HAP-1 (cell line): ENCODE data around the gene ERVK3-1.
A peak's percentile ranks its signal among the peaks of the same experiment; 100 is the strongest.

Experiments used
- DNase-seq, 2 experiments: peaks; one replicate each; pipeline ENCODE4 v3.0.0-alpha.2; 2016 to 2020; ENCODE audit warnings: low spot score in 2 of 2
- H3K27me3 ChIP-seq: fragments of 250-450 bp; sonication (Bioruptor Pico); 2 replicates; pipeline ENCODE4 v1.5.1; 2020; ENCODE audit warnings: low read depth, mild to moderate bottlenecking, moderate library complexity
- H3K36me3 ChIP-seq: fragments of 250-450 bp; sonication (Bioruptor Pico); replicated peaks from 2 replicates; pipeline ENCODE4 v1.5.1; 2020; ENCODE audit warnings: mild to moderate bottlenecking
- H3K4me1 ChIP-seq: fragments of 250-450 bp; sonication (Bioruptor Pico); 2 replicates; pipeline ENCODE4 v1.5.1; 2020; ENCODE audit warnings: mild to moderate bottlenecking
- H3K4me3 ChIP-seq: fragments of 250-450 bp; sonication (Bioruptor Pico); 2 replicates; pipeline ENCODE4 v1.5.1; 2020; ENCODE audit warnings: mild to moderate bottlenecking, moderate library complexity
- H3K9me3 ChIP-seq: fragments of 250-450 bp; sonication (Bioruptor Pico); 2 replicates; pipeline ENCODE4 v1.5.1; 2020; ENCODE audit warnings: mild to moderate bottlenecking, moderate library complexity
- in situ Hi-C: fragments of 300-500 bp; cut with MboI; formaldehyde crosslinking; loops from 3 replicates; pipeline ENCODE4 v1.14.3; 2020; ENCODE audit warnings: low sequenced_read_pairs, inconsistent platforms, mixed read lengths

Gene ERVK3-1

GRCh38 chr19:58353717-58354477 is 48.7 kb downstream of the ERVK3-1 start:
- Histone ChIP-seq H3K36me3 (no peaks in the 10 kb centered on the region), H3K9me3 (no peaks in the 10 kb centered on the region), H3K4me1 (no peaks in the 10 kb centered on the region), H3K4me3 (no peak overlapping the region), H3K27me3 (no peaks in the 10 kb centered on the region)
- in situ Hi-C loops, result no loop called here
- DNase-seq, result no peak

DNA sequence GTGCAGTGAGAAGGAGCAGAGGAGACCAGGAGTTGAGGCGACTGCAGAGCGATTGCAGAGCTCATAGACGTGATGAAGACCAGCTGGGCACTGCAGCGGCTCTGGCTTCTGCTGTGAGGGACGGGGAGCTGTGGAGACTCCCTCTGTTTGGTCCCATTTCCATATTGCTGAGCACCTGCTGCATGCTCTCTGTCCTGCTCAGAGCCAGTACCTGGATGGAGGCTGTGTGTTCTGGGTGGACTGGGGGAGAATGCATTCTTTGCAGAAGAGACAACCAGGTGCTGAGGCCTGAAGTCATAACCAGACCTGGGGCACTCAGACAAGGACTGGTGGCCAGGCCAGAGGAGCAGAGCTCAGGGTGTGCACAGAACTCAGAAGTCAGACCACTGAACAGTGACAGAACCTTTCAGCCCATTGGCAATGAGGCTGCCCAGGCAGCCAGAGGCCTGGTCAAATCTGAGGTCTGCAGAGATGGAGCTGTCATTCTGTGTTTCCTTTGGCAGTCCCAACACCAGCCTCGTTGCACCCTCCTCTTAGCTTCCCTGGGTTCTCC is 49.4 kb downstream of the ERVK3-1 start:
- no peaks in the 10 kb centered on the region for H3K27me3 ChIP-seq
- no peak overlapping the region for H3K4me3 ChIP-seq
- in situ Hi-C loops, result no loop called here
- no peak for DNase-seq
- H3K9me3 ChIP-seq, result no peaks in the 10 kb centered on the region
- no peaks in the 10 kb centered on the region for H3K36me3 ChIP-seq
- H3K4me1 ChIP-seq, result no peaks in the 10 kb centered on the region

- H3K36me3 ChIP-seq, result no peaks in the 10 kb centered on the region
- in situ Hi-C loops, result no loop called here
Measured at GRCh38 chr19:58355215-58355796, 50.1 kb downstream of the ERVK3-1 start.

GRCh38 chr19:58355908-58356765 is 51.0 kb downstream of the ERVK3-1 start:
- no peaks in the 10 kb centered on the region; the same call in 1 of the 2 replicates for H3K4me1 ChIP-seq
- no peak overlapping the region for H3K4me3 ChIP-seq
- DNase-seq, result no peak
- no peaks in the 10 kb centered on the region for H3K9me3 ChIP-seq
- no peaks in the 10 kb centered on the region for H3K36me3 ChIP-seq
- in situ Hi-C loops, result no loop called here
- no peaks in the 10 kb centered on the region for H3K27me3 ChIP-seq

More at GRCh38 chr19:58355215-58355796, 50.1 kb downstream of the ERVK3-1 start:
- Histone ChIP-seq H3K4me3 (no peak overlapping the region), H3K4me1 (no peaks in the 10 kb centered on the region), H3K27me3 (no peaks in the 10 kb centered on the region), H3K9me3 (no peaks in the 10 kb centered on the region)
- DNase-seq, result no peak

DNA sequence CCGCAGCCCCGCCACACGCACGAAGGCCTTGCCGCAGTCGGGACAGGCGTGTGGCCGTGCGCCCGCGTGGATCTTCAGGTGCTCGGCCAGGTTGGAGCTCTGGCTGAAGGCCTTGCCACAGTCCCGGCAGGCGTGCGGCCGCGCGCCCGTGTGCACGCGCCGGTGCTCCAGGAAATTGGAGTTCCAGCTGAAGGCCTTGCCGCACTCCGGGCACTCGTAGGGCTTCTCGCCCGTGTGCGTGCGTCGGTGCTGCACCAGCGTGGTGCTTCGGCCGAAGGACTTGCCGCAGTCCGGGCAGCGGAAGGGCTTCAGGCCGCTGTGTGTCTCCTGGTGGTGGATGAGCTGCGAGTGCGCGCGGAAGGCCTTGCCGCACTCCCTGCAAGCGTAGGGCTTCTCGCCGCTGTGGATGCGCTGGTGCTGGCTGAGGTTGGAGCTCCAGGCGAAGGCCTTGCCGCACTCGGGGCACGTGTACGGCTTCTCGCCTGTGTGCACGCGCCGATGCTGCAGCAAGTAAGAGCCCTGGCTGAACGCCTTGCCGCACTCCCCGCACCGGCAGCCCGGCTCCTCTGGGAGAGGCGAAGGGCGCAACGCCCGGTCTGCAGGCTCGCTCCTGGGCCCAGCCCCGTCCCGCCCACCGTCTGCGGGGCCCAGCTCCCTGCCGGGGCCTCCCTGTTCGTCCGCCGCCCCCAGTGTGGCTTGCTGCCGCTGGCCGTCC is 51.7 kb downstream of the ERVK3-1 start:
- in situ Hi-C loops, result no loop called here
- Histone ChIP-seq H3K36me3 (no peaks in the 10 kb centered on the region), H3K4me3 (no peak overlapping the region), H3K9me3 (no peaks in the 10 kb centered on the region), H3K27me3 (no peaks in the 10 kb centered on the region), H3K4me1 (peaks cover 6% of the 10 kb centered on the region; the same call in 1 of the 2 replicates)
- no peak for DNase-seq

- H3K4me1 ChIP-seq, result peaks cover 6% of the 10 kb centered on the region; the same call in 1 of the 2 replicates
- in situ Hi-C loops, result no loop called here
- DNase-seq, result no peak
- H3K9me3 ChIP-seq, result no peaks in the 10 kb centered on the region
- peaks cover 3% of the 10 kb centered on the region; the same call in 1 of the 2 replicates for H3K36me3 ChIP-seq
- no peaks in the 10 kb centered on the region for H3K27me3 ChIP-seq
- no peak overlapping the region for H3K4me3 ChIP-seq
Measured at GRCh38 chr19:58357481-58358145, 52.4 kb downstream of the ERVK3-1 start.

- in situ Hi-C loops, result no loop called here
- peak; percentile 8 to 65 for DNase-seq
- Histone ChIP-seq H3K4me3 (peak overlapping the region; percentile 92), H3K4me1 (peaks cover 6% of the 10 kb centered on the region; the same call in 1 of the 2 replicates), H3K9me3 (no peaks in the 10 kb centered on the region), H3K36me3 (peaks cover 3% of the 10 kb centered on the region; the same call in 1 of the 2 replicates), H3K27me3 (no peaks in the 10 kb centered on the region)
Measured at GRCh38 chr19:58361900-58362271, 56.7 kb downstream of the ERVK3-1 start.

GRCh38 chr19:58362272-58362994 is 57.3 kb downstream of the ERVK3-1 start, which contains the start of gene ZNF497:
Gene ZNF497 (minus strand): TSS chr19:58362751. CDS start chr19:58357635, 5,116 bp downstream.
- Histone ChIP-seq H3K4me3 (peak within 1 kb of the TSS; percentile 92), H3K4me1 (peaks cover 6% of the 10 kb centered on the region; the same call in 1 of the 2 replicates)
- in situ Hi-C loops, result no loop called here

DNA sequence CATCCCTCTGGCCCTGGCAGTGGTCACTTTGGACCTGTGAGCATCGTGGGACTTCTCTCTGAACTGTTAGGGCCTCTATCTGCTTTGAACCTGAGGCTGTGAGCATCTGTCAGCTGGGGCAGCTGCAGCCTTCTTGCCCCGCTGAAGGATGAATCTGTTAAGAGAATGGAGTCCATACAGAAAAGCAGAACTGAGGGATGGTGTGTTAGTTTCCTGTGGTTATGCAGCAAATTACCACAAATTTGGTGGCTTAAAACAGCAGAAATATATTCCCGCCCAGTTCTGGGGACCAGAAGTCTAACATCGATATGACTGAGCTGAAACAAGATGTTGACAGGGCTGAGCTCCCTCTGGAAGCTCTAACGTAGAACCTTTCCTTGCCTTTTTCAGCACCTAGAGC is 59.0 kb downstream of the ERVK3-1 start:
- H3K27me3 ChIP-seq, result no peaks in the 10 kb centered on the region
- in situ Hi-C loops, result no loop called here
- no peaks in the 10 kb centered on the region for H3K9me3 ChIP-seq
- H3K4me3 ChIP-seq, result no peak overlapping the region
- no peak for DNase-seq
- H3K36me3 ChIP-seq, result peaks cover 3% of the 10 kb centered on the region; the same call in 1 of the 2 replicates
- H3K4me1 ChIP-seq, result peaks cover 6% of the 10 kb centered on the region; the same call in 1 of the 2 replicates

More at GRCh38 chr19:58362272-58362994, 57.3 kb downstream of the ERVK3-1 start, which contains the start of gene ZNF497:
- DNase-seq, result peak; percentile 90 to 98
- Histone ChIP-seq H3K36me3 (peaks cover 3% of the 10 kb centered on the region; the same call in 1 of the 2 replicates), H3K9me3 (no peaks in the 10 kb centered on the region), H3K27me3 (no peaks in the 10 kb centered on the region)
